BLaER1 (cell line): ENCODE measurements around the gene PPP1R14B.

Experiments
- H3K27ac ChIP-seq: shearing (Covaris generic); formaldehyde crosslinking; 2 replicates; pipeline ENCODE4 v1.8.1; 2022
- H3K27me3 ChIP-seq: shearing (Covaris generic); formaldehyde crosslinking; 2 replicates; pipeline ENCODE4 v1.8.1; 2022
- H3K36me3 ChIP-seq: shearing (Covaris generic); formaldehyde crosslinking; 2 replicates; pipeline ENCODE4 v1.8.1; 2022
- H3K4me1 ChIP-seq: shearing (Covaris generic); formaldehyde crosslinking; 2 replicates; pipeline ENCODE4 v1.8.1; 2022
- H3K4me2 ChIP-seq: shearing (Covaris generic); formaldehyde crosslinking; 2 replicates; pipeline ENCODE4 v1.8.1; 2022
- H3K4me3 ChIP-seq: shearing (Covaris generic); formaldehyde crosslinking; 2 replicates; pipeline ENCODE4 v1.8.1; 2022
- H3K9ac ChIP-seq: shearing (Covaris generic); formaldehyde crosslinking; 2 replicates; pipeline ENCODE4 v1.8.1; 2022
- H3K9me3 ChIP-seq: shearing (Covaris generic); formaldehyde crosslinking; 2 replicates; pipeline ENCODE4 v1.8.1; 2022
- H4K20me1 ChIP-seq: shearing (Covaris generic); formaldehyde crosslinking; 2 replicates; pipeline ENCODE4 v1.8.1; 2022
- Cebpa-rat ChIP-seq: shearing (Covaris generic); IDR thresholded peaks from 2 replicates; pipeline ENCODE4 v1.8.1; 2022

PPP1R14B gene

DNA sequence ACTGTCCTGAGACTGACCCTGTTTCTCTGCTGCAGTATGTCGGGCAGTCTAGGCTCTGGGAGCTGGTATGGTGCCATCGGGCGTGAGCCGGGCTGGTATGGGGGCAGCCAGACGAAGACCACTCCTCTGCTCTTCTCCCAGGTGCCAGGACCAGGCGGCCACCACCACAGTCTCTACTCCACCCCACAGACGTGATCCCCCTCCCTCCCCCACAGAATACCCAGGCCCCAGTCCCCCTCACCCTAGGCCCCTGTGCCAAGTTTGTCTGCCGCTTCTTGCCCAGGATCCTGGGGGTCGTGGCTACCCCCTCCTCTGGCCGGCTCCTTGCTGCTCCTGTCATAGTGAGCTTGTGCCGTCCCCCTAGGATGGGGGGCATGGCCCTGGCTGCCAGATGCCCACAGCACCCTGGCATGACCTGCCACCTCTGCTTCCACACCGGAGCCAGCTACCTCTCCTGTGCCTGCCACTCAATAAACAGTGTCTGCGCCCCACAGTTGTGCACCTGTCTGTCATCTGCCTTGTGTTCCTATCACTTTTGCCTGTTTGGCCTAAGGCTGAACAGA lies 42.3 kb upstream of the PPP1R14B start:
- no peak overlapping the region for H3K4me2 ChIP-seq
- H3K27ac ChIP-seq: no peak overlapping the region
- no peaks in the 10 kb centered on the region for H3K9me3 ChIP-seq
- H3K36me3 ChIP-seq: peaks cover 6% of the 10 kb centered on the region; the same call in 1 of the 2 replicates
- TF ChIP-seq Cebpa-rat: no peak
- H4K20me1 ChIP-seq: peaks cover 36% of the 10 kb centered on the region
- peaks cover 50% of the 10 kb centered on the region for H3K27me3 ChIP-seq
- no peak overlapping the region for H3K9ac ChIP-seq
- H3K4me3 ChIP-seq: no peak overlapping the region
- H3K4me1 ChIP-seq: peaks cover 30% of the 10 kb centered on the region

DNA sequence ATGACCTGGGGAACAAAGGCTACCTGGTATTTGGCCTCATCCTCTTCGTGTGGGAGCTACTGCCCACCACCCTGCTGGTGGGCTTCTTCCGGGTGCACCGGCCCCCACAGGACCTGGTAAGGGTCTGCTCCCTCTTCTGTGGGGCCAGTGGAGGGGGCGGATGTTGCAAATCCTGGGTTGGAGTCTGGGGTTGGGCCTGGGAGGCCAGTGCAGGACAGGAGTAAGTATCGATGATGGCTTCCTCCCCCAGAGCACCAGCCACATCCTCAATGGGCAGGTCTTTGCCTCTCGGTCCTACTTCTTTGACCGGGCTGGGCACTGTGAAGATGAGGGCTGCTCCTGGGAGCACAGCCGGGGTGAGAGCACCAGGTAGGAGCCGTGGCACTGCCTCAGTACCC lies 41.6 kb upstream of the PPP1R14B start:
- Histone ChIP-seq H3K4me2 (no peak overlapping the region), H3K9ac (no peak overlapping the region), H4K20me1 (peaks cover 33% of the 10 kb centered on the region), H3K27ac (no peak overlapping the region), H3K4me3 (no peak overlapping the region), H3K4me1 (peaks cover 38% of the 10 kb centered on the region), H3K9me3 (no peaks in the 10 kb centered on the region), H3K27me3 (peaks cover 43% of the 10 kb centered on the region), H3K36me3 (peaks cover 6% of the 10 kb centered on the region; the same call in 1 of the 2 replicates)
- no peak for TF ChIP-seq Cebpa-rat

DNA sequence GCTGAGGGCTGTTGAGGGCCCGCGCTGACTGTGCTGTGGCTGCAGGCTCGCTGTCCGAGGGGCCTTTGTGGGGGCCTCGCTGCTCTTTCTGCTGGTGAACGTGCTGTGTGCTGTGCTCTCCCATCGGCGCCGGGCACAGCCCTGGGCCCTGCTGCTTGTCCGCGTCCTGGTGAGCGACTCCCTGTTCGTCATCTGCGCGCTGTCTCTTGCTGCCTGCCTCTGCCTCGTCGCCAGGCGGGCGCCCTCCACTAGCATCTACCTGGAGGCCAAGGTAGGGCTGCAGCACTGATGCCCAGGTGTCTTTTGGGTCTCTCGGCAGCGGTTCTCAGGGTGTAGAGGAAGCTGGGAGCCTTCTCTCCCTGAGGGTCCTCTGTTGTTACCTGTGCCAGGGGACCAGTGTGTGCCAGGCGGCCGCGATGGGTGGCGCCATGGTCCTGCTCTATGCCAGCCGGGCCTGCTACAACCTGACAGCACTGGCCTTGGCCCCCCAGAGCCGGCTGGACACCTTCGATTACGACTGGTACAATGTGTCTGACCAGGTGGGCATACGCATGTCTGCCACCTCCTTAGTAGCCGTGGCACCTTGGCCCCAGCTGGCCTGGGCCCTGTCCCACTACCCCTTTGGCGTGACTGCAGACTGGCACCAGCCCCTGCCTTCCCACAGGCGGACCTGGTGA lies 41.1 kb upstream of the PPP1R14B start:
- H3K27me3 ChIP-seq: peaks cover 37% of the 10 kb centered on the region
- peaks cover 6% of the 10 kb centered on the region; the same call in 1 of the 2 replicates for H3K36me3 ChIP-seq
- H4K20me1 ChIP-seq: peaks cover 28% of the 10 kb centered on the region
- H3K9me3 ChIP-seq: no peaks in the 10 kb centered on the region
- no peak overlapping the region for H3K4me2 ChIP-seq
- no peak overlapping the region for H3K27ac ChIP-seq
- peaks cover 43% of the 10 kb centered on the region for H3K4me1 ChIP-seq
- TF ChIP-seq Cebpa-rat: no peak
- H3K4me3 ChIP-seq: no peak overlapping the region
- no peak overlapping the region for H3K9ac ChIP-seq

DNA sequence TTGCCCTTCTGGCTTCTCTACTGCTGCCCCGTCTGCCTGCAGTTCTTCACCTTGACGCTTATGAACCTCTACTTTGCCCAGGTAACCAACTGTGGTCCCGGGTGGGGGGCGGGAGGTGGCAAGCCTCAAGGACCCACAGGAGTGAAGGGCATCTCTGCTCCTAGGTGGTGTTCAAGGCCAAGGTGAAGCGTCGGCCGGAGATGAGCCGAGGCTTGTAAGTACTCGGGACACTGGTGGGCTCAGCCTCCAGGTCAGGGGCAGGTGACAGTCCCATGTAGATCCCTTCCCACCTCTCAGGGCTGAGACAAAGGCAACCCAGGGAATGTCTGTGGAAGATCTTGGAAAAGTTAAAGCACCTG lies 40.0 kb upstream of the PPP1R14B start:
- peaks cover 18% of the 10 kb centered on the region for H4K20me1 ChIP-seq
- no peak overlapping the region for H3K9ac ChIP-seq
- H3K9me3 ChIP-seq: no peaks in the 10 kb centered on the region
- H3K27ac ChIP-seq: no peak overlapping the region
- peaks cover 27% of the 10 kb centered on the region for H3K27me3 ChIP-seq
- TF ChIP-seq Cebpa-rat: no peak
- H3K4me1 ChIP-seq: peaks cover 35% of the 10 kb centered on the region
- no peak overlapping the region; the same call in 1 of the 2 replicates for H3K4me3 ChIP-seq
- peak overlapping the region; percentile 100 for H3K4me2 ChIP-seq
- H3K36me3 ChIP-seq: peaks cover 13% of the 10 kb centered on the region; the same call in 1 of the 2 replicates

DNA sequence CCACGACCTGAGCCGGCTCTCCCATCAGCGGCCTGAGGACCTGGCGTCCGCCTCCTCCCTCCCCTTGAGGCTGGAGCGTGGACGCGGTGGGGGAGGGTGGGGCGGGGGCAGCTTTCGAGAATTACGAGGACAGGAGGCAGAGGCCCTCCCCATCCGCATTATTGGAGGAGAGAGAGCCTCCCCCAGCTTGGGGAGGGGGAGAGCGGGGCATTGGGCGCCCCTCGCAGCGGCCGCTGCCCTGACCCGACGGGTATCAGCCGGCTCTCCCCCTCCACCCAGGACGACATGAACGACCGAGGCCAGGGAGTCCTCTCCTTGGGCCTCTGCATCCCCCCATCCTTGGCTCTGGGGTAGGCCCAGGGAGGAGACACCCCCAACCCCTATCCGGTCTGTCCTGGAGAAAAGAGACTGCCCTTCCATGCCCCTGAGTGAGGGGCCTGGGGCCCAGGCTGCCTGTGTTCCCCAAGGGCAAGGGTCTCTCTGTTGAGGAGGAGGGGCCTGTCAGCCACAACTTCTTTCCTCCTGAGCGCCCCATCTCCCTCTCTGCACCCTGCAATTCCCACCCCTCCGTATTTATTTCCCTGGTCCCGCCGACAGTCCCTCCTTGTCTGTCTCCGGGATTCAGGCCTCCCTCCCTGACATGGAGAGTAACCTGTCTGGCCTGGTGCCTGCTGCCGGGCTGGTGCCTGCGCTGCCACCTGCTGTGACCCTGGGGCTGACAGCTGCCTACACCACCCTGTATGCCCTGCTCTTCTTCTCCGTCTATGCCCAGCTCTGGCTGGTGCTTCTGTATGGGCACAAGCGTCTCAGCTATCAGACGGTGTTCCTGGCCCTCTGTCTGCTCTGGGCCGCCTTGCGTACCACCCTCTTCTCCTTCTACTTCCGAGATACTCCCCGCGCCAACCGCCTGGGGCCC lies 39.4 kb upstream of the PPP1R14B start:
- TF ChIP-seq Cebpa-rat: no peak
- H3K4me3 ChIP-seq: peak overlapping the region; percentile 85
- H3K9ac ChIP-seq: peak overlapping the region; percentile 81
- H3K27me3 ChIP-seq: peaks cover 21% of the 10 kb centered on the region
- H3K9me3 ChIP-seq: no peaks in the 10 kb centered on the region
- H4K20me1 ChIP-seq: peaks cover 11% of the 10 kb centered on the region
- peak overlapping the region; percentile 100 for H3K4me2 ChIP-seq
- H3K36me3 ChIP-seq: peaks cover 20% of the 10 kb centered on the region
- peak overlapping the region; percentile 55; the same call in 1 of the 2 replicates for H3K27ac ChIP-seq
- peaks cover 28% of the 10 kb centered on the region for H3K4me1 ChIP-seq

DNA sequence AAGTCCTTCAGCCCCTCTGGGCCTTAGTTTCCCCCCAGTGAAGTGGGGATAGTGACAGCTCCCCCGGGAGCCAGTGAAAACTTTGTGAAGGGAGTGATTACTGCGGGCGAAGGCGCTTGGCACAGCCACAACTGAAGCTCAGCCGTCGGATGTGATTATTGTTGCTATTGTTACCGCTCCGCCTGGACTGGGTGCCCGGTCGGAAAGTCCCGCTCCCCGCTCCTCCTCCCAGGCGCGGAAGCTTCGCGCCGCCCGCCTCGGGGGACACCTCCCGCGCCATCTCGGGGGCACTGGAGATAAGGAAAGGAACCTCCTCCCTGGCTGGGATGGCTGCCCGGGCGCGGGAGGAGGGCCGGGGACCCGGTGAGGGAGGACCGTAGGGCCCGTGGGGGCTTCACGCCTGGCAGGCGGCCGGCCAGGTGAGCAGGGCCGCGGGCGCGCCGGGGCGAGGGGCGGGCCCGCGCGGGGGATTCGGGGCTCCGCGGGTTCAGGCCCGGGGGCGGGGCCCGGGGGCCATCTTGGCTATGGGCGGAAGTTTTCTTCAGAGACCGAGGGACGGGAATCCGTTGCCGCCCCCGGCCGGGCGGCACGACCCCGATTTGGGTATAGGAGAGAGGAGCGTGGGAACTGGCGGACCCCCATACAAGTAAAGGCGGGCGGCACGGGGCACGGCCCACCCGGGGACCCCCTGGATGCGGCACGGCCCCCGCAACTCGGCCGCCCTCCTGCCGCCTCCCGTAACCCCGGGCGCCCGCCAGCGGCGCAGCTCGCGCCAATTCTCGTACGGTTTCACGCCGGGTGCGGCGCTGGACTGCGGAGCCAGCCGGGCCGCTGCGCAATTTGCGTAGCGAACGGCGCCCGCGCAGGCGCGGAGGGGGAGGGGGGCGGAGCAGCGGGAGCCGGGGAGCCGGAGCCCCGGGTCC lies 38.5 kb upstream of the PPP1R14B start, which contains the start of gene GPR137:
Gene GPR137, plus strand, starts transcription at position 887 of the 923 bp plus-strand sequence. CDS start 677 bp downstream, outside the sequence.
- H3K27me3 ChIP-seq: peaks cover 12% of the 10 kb centered on the region
- TF ChIP-seq Cebpa-rat: no peak
- no peaks in the 10 kb centered on the region for H3K9me3 ChIP-seq
- peaks cover 28% of the 10 kb centered on the region for H3K4me1 ChIP-seq
- H3K4me2 ChIP-seq: peak within 1 kb of the TSS; percentile 100
- H3K4me3 ChIP-seq: peak within 1 kb of the TSS; percentile 85
- H3K27ac ChIP-seq: peak within 1 kb of the TSS; percentile 84
- peaks cover 25% of the 10 kb centered on the region for H3K36me3 ChIP-seq
- H4K20me1 ChIP-seq: peaks cover 3% of the 10 kb centered on the region
- peak within 1 kb of the TSS; percentile 81 for H3K9ac ChIP-seq

DNA sequence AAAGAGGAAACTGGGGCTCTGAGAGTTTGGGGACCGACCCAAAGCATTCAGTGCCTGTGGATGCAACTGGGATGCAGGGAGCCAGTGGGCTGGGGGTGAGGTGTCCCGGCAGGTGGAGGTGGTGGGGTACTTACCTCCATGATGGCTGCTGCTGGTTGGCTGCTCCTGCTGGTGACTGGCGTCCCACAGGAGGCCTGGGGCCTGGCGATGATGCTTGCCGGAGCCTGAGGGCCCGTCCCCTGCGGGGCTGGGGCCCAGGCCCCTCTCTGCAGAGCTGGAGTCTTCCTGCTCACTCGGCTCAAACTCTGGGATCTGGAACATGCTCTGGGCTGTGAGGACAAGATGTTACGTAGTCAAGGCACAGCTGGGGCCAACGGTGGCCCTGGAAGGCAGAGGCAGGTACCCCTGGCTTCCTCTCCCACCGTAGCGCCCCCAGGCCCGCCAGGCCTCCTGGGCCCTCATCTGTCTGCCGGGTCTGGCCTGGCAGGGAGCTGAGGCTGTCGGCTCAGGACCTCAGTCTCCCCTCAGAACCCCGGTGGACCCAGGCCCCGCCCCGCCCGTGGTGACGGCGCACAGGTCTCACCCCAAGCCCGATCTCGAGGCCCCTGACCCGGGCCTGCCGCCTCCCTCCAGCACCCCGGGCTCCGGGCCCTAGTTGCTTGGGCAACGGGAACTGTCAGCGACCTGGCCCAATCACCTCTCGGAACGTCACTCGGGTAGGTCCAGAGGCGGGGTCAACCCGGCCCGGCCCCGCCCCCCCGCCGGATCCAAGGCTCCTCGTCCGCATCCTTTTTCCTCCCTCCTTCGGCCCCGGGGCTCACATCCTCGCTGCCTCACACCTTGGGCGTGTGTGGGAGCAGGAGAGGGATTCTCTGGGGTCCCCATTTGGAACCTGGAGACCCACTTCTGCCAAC lies 37.6 kb upstream of the PPP1R14B start, which contains the start of gene BAD:
Gene BAD, minus strand, starts transcription at position 618 of the 914 bp plus-strand sequence. Its CDS starts 297 bp downstream, at position 321.
- H3K9ac ChIP-seq: peak within 1 kb of the TSS; percentile 81
- H3K4me2 ChIP-seq: peak within 1 kb of the TSS; percentile 100
- H3K27me3 ChIP-seq: peaks cover 2% of the 10 kb centered on the region
- H3K9me3 ChIP-seq: no peaks in the 10 kb centered on the region
- no peaks in the 10 kb centered on the region; the same call in 1 of the 2 replicates for H4K20me1 ChIP-seq
- no peak for TF ChIP-seq Cebpa-rat
- H3K36me3 ChIP-seq: peaks cover 26% of the 10 kb centered on the region
- H3K27ac ChIP-seq: peak within 1 kb of the TSS; percentile 84
- peak within 1 kb of the TSS; percentile 85 for H3K4me3 ChIP-seq
- H3K4me1 ChIP-seq: peaks cover 28% of the 10 kb centered on the region

DNA sequence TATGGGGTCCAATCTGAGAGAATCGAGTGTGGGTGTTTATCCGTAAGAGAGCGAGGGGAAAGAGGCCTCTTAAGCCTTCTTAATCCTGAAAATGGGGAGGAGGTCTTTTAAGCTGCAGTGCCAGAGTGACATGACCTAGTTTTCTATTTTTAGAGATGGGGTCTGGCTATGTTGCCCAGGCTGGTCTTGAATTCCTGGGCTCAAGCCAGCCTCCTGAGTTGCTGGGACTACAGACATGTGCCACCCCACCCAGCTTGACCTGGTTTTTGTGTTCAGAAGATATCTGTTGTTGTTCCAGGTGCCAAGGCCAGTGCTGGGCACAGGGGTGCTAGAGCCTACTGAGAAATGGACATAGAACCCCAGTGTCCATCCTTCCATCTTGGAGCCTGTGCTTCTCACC lies 36.3 kb upstream of the PPP1R14B start:
- Histone ChIP-seq H3K4me2 (peak overlapping the region; percentile 100), H3K36me3 (peaks cover 34% of the 10 kb centered on the region), H3K4me1 (peaks cover 28% of the 10 kb centered on the region), H3K27me3 (no peaks in the 10 kb centered on the region), H4K20me1 (no peaks in the 10 kb centered on the region), H3K27ac (no peak overlapping the region), H3K9me3 (no peaks in the 10 kb centered on the region), H3K4me3 (0 out of 2 replicates have a peak overlapping the region, but pooled peaks have one; percentile 85), H3K9ac (peak overlapping the region; percentile 81; the same call in 1 of the 2 replicates)
- no peak for TF ChIP-seq Cebpa-rat
